ENCODE data around the gene NARS2. TPM values are rescaled to one million over a fixed set of nuclear protein-coding genes. Genes with fewer than 3 reads are reported as not detected.

The NARS2 gene
- total and polyA plus RNA-seq, 10 of the 15 experiments (the other 5 are each of a cell fraction or from before 2014, with no cell fraction given): 22.2 to 45.3 (median 36.3) TPM

- peak; percentile 39; the same call in 1 of the 2 replicates for TF ChIP-seq CREB1 (IDR thresholded peaks at IDR 0.05; ENCODE audit: low read depth)
- TF ChIP-seq CREM (IDR thresholded peaks at IDR 0.05; ENCODE audit: low read depth): peak; percentile 46; the same call in 1 of the 2 replicates
- no peak for TF ChIP-seq SMARCA5 (IDR thresholded peaks at IDR 0.05)
These were observed 39.6 kb downstream of the NARS2 start (continued) for GRCh38 chr11:78535027-78535426.

GRCh38 chr11:78533399-78533798, 41.3 kb downstream of the NARS2 start:
- CTCF ChIA-PET: interaction anchor here (1.2 to 2.4 kb wide), 6 partner anchors 27 to 118 kb away, joined by 3 to 19 read pairs (median 4); partner anchors contain the start of gene GAB2
- Histone ChIP-seq H3K79me2 (ENCODE audit: control insufficient read depth, insufficient read depth, low read length) (no peaks in the 10 kb centered on the region; the same call in 1 of the 2 replicates), H3K9ac (ENCODE audit: control insufficient read depth, insufficient read depth, low read length) (peak overlapping the region; percentile 39; the same call in 1 of the 2 replicates), H4K20me1 (ENCODE audit: control insufficient read depth, insufficient read depth) (no peaks in the 10 kb centered on the region), H3K9me3 (replicated peaks; ENCODE audit: control insufficient read depth, insufficient read depth, low read length) (no peaks in the 10 kb centered on the region; the same call in 2 of the 3 replicates), H3K4me3 (no peak overlapping the region), H2AFZ (ENCODE audit: control insufficient read depth, low read depth, low read length) (peak overlapping the region; percentile 77), H3K36me3 (ENCODE audit: control insufficient read depth in 2 of 2, insufficient read depth in 2 of 2, low read length in 1 of 2) (no peaks in the 10 kb centered on the region), H3K4me2 (ENCODE audit: control insufficient read depth, insufficient read depth) (peak overlapping the region; percentile 74), H3K4me1 (ENCODE audit: control insufficient read depth, insufficient read depth, low read length) (peaks cover 21% of the 10 kb centered on the region), H3K27me3 (replicated peaks in 1 of 2; ENCODE audit: control insufficient read depth in 2 of 2, insufficient read depth in 2 of 2, low read length in 1 of 2) (no peaks in the 10 kb centered on the region), H3K27ac (ENCODE audit: control insufficient read depth, insufficient read depth) (peak overlapping the region; percentile 74)
- intact Hi-C loops (cut with micrococcal nuclease; ENCODE audit: unreplicated experiment): no loop called here
- POLR2A ChIA-PET: interaction anchor here (1.3 to 2.3 kb wide), 3 partner anchors 8 to 70 kb away, joined by 3 to 8 read pairs (median 3); no protein-coding TSS in a partner anchor
- DNase-seq (ENCODE audit: low read depth, low spot score) (peak; percentile 44), FAIRE-seq (no peak), ATAC-seq (peak; percentile 86)
- BruUV-seq (replicated peaks): no TSS peak
- SMC1A ChIA-PET (ENCODE audit: uncharacterized antibody, unreplicated experiment): interaction anchor here (0.8 to 2.5 kb wide), 16 partner anchors 17 to 394 kb away, joined by 3 to 12 read pairs (median 5); partner anchors contain the start of genes ALG8 and GAB2
- RAD21 ChIA-PET (ENCODE audit: unreplicated experiment): interaction anchor here (0.9 to 3.0 kb wide), 12 partner anchors 12 to 306 kb away, joined by 3 to 10 read pairs (median 4); no protein-coding TSS in a partner anchor
- in situ Hi-C loops (cut with MboI): no loop called here
- no peak for TF ChIP-seq PRDM15 (CRISPR knock-in tag; IDR thresholded peaks at IDR 0.05)
- no peak for TF ChIP-seq NR2C1 (IDR thresholded peaks at IDR 0.05)
- no peak for TF ChIP-seq WRNIP1 (IDR thresholded peaks at IDR 0.05; ENCODE audit: borderline replicate concordance, low read depth, low read length)
- no peak for TF ChIP-seq LARP7 (IDR thresholded peaks at IDR 0.05)
- peak; percentile 24; the same call in 1 of the 2 replicates for TF ChIP-seq MTA2 (IDR thresholded peaks at IDR 0.05; ENCODE audit: low read depth)
- TF ChIP-seq BCL3 (IDR thresholded peaks at IDR 0.05; ENCODE audit: borderline replicate concordance, insufficient read depth, low read depth, low read length, poor library complexity, severe bottlenecking): no peak
- TF ChIP-seq PKNOX1 (IDR thresholded peaks at IDR 0.05): peak; percentile 14; the same call in 1 of the 2 replicates
- no peak for TF ChIP-seq REST (IDR thresholded peaks at IDR 0.05; ENCODE audit: low read depth, low read length)
- no peak for TF ChIP-seq ZNF207 (IDR thresholded peaks at IDR 0.05; ENCODE audit: borderline replicate concordance)
- no peak for TF ChIP-seq NFYB (IDR thresholded peaks at IDR 0.05; ENCODE audit: insufficient read depth, low read depth, low read length)
